GM18909 (cell line): ENCODE measurements around the gene PROS1.

ENCODE experiments used
- ATAC-seq: cut with Tn5 transposase; IDR thresholded peaks from one replicate; pipeline ENCODE4 v1.9.1; 2021; ENCODE audit warnings: mild to moderate bottlenecking; ENCODE audit not compliant: unreplicated experiment, poor library complexity

The PROS1 gene

GRCh38 chr3:93973131-93974126 lies at the start of gene PROS1:
TSS of gene PROS1 (minus strand) at chr3:93973896. CDS start at chr3:93973749, 147 bp downstream.
- peak; percentile 90 for ATAC-seq

- no peak for ATAC-seq
Measured at GRCh38 chr3:94020293-94020692, 46.6 kb upstream of the PROS1 start.

- ATAC-seq, result no peak
Measured at GRCh38 chr3:94019659-94020058, 46.0 kb upstream of the PROS1 start.

- no peak for ATAC-seq
Measured at GRCh38 chr3:94015025-94015424, 41.3 kb upstream of the PROS1 start.

GRCh38 chr3:94012185-94012584 lies 38.5 kb upstream of the PROS1 start:
- ATAC-seq, result no peak

GRCh38 chr3:94011233-94011711 lies 37.6 kb upstream of the PROS1 start:
- ATAC-seq, result no peak

- no peak for ATAC-seq
Measured at GRCh38 chr3:94009608-94010007, 35.9 kb upstream of the PROS1 start.

GRCh38 chr3:94008253-94008652 lies 34.6 kb upstream of the PROS1 start:
- no peak for ATAC-seq

GRCh38 chr3:94004301-94004910 lies 30.7 kb upstream of the PROS1 start:
- peak; percentile 94 for ATAC-seq

GRCh38 chr3:94001827-94002495 lies 28.3 kb upstream of the PROS1 start:
- no peak for ATAC-seq

GRCh38 chr3:94001191-94001590 lies 27.5 kb upstream of the PROS1 start:
- no peak for ATAC-seq

- ATAC-seq, result no peak
Measured at GRCh38 chr3:93994056-93994455, 20.4 kb upstream of the PROS1 start.

GRCh38 chr3:93992207-93992606 lies 18.5 kb upstream of the PROS1 start:
- ATAC-seq, result no peak

- ATAC-seq, result no peak
Measured at GRCh38 chr3:93991631-93992030, 17.9 kb upstream of the PROS1 start.

- no peak for ATAC-seq
Measured at GRCh38 chr3:93989241-93989640, 15.5 kb upstream of the PROS1 start.

- ATAC-seq, result no peak
Measured at GRCh38 chr3:93988764-93989163, 15.1 kb upstream of the PROS1 start.

- no peak for ATAC-seq
Measured at GRCh38 chr3:93988283-93988682, 14.6 kb upstream of the PROS1 start.

- no peak for ATAC-seq
Measured at GRCh38 chr3:93984618-93985017, 10.9 kb upstream of the PROS1 start.

- ATAC-seq, result no peak
Measured at GRCh38 chr3:93983408-93983807, 9.7 kb upstream of the PROS1 start.

- ATAC-seq, result no peak
Measured at GRCh38 chr3:93981649-93982048, 8.0 kb upstream of the PROS1 start.
